Measurements from ENCODE around the gene CDK19.
"Not testable (repeated sequence)": the region's sequence is repeated elsewhere in the genome, so short reads cannot be mapped to it uniquely, and the experiment has no call there.

DNA sequence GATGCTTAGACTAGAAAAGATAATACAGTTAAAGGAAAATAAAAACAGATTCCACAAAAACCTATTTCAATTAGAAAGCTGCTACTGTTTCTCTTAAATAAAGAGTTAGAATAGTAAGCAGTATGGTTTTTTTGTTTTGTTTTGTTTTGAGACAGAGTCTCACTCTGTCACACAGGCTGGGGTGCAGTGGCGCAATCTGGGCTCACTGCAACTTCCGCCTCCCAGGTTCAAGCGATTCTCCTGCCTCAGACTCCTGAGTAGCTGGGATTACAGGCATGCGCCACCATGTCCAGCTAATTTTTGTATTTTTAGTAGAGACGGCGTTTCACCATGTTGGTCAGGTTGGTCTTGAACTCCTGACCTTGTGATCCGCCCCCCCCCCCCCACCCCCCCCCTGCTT lies 95.7 kb downstream of the CDK19 start:
- not testable (repeated sequence) for TF ChIP-seq CTCF (IDR thresholded peaks at IDR 0.05; ENCODE audit: low read length); EZH2 (optimal IDR thresholded peaks at IDR 0.05; ENCODE audit: low read depth, low read length); EZH2phosphoT487 (IDR thresholded peaks at IDR 0.05; ENCODE audit: low read length)

Measured in MM.1S (cell line).